OCI-LY3 (cell line): ENCODE data around the gene KIF6.
"Not testable (repeated sequence)": the region's sequence is repeated elsewhere in the genome, so short reads cannot be mapped to it uniquely, and the experiment has no call there.

Source experiments
- H2AFZ ChIP-seq: fragments of 200-600, 300-600 bp; shearing (Covaris generic); 2 replicates; pipeline ENCODE4 v1.6.0; 2014; ENCODE audit warnings: antibody characterized with exemption, low read depth, low read length
- H3K27ac ChIP-seq: fragments of 200-600, 300-600 bp; sonication (generic); 2 replicates; pipeline ENCODE4 v1.5.1; 2014; ENCODE audit warnings: mild to moderate bottlenecking, low read length, moderate library complexity, mixed read lengths
- H3K27me3 ChIP-seq: fragments of 200-600, 300-600 bp; sonication (generic); 2 replicates; pipeline ENCODE4 v1.6.1; 2014; ENCODE audit warnings: low read depth, low read length, mixed read lengths
- H3K36me3 ChIP-seq: fragments of 200-600, 300-600 bp; sonication (generic); replicated peaks from 2 replicates; pipeline ENCODE3; 2014; ENCODE audit warnings: low read depth, low read length, mixed read lengths
- H3K4me1 ChIP-seq: fragments of 300-600, 200-600 bp; sonication (generic); 2 replicates; pipeline ENCODE4 v1.6.1; 2014; ENCODE audit warnings: low read length, mixed read lengths
- H3K4me2 ChIP-seq: fragments of 200-600, 300-600 bp; sonication (generic); 2 replicates; pipeline ENCODE4 v1.6.1; 2014; ENCODE audit warnings: low read length, mixed read lengths
- H3K4me3 ChIP-seq: fragments of 300-600, 200-600 bp; sonication (generic); 2 replicates; pipeline ENCODE4 v1.5.1; 2014; ENCODE audit warnings: antibody characterized with exemption, mild to moderate bottlenecking, low read length, moderate library complexity
- H3K79me2 ChIP-seq: fragments of 300-600, 200-600 bp; shearing (Covaris generic); 2 replicates; pipeline ENCODE4 v1.6.1; 2014; ENCODE audit warnings: mild to moderate bottlenecking, low read length, mixed read lengths
- H3K9ac ChIP-seq: fragments of 300-600, 200-600 bp; shearing (Covaris generic); 2 replicates; pipeline ENCODE4 v1.6.0; 2014; ENCODE audit warnings: mild to moderate bottlenecking, low read length, moderate library complexity
- H3K9me3 ChIP-seq: fragments of 200-600, 300-600 bp; shearing (Covaris generic); 2 replicates; pipeline ENCODE4 v1.6.1; 2014; ENCODE audit warnings: low read length, mixed read lengths; ENCODE audit not compliant: insufficient read depth
- H4K20me1 ChIP-seq: fragments of 200-600, 300-600 bp; sonication (generic); 2 replicates; pipeline ENCODE4 v1.6.1; 2016; ENCODE audit warnings: low read length, mixed read lengths; ENCODE audit not compliant: insufficient read depth
- CTCF ChIP-seq: fragments of 200-600, 300-600 bp; sonication (generic); IDR thresholded peaks from 2 replicates; pipeline ENCODE4 v1.5.1; 2014; ENCODE audit warnings: antibody characterized with exemption, low read length, low read depth
- EZH2phosphoT487 ChIP-seq: fragments of 200-600 bp; shearing (Covaris generic); IDR thresholded peaks from 2 replicates; pipeline ENCODE4 v1.6.1; 2018; ENCODE audit warnings: antibody characterized with exemption, mixed run types, low read depth

The KIF6 gene

GRCh38 chr6:39484276-39484675, 240.9 kb downstream of the KIF6 start:
- H4K20me1 ChIP-seq, result no peaks in the 10 kb centered on the region
- H3K4me2 ChIP-seq, result no peak overlapping the region
- no peak overlapping the region for H3K9ac ChIP-seq
- no peaks in the 10 kb centered on the region for H3K79me2 ChIP-seq
- H3K27ac ChIP-seq, result no peak overlapping the region
- H2AFZ ChIP-seq, result no peak overlapping the region
- TF ChIP-seq EZH2phosphoT487 (no peak), CTCF (no peak)
- no peaks in the 10 kb centered on the region for H3K36me3 ChIP-seq
- no peaks in the 10 kb centered on the region for H3K27me3 ChIP-seq
- H3K4me3 ChIP-seq, result no peak overlapping the region
- H3K4me1 ChIP-seq, result no peaks in the 10 kb centered on the region
- no peaks in the 10 kb centered on the region for H3K9me3 ChIP-seq

GRCh38 chr6:39479819-39480218, 245.4 kb downstream of the KIF6 start:
- H4K20me1 ChIP-seq, H2AFZ ChIP-seq, H3K9me3 ChIP-seq, H3K4me1 ChIP-seq, H3K27ac ChIP-seq, H3K9ac ChIP-seq, H3K4me2 ChIP-seq, H3K79me2 ChIP-seq, H3K4me3 ChIP-seq, H3K27me3 ChIP-seq, H3K36me3 ChIP-seq: not testable (repeated sequence)

- no peaks in the 10 kb centered on the region for H3K79me2 ChIP-seq
- peaks cover 19% of the 10 kb centered on the region for H3K4me1 ChIP-seq
- no peak overlapping the region for H3K4me2 ChIP-seq
- no peaks in the 10 kb centered on the region for H3K36me3 ChIP-seq
- H3K27ac ChIP-seq, result no peak overlapping the region
- H3K9me3 ChIP-seq, result no peaks in the 10 kb centered on the region
- no peak overlapping the region for H3K4me3 ChIP-seq
- TF ChIP-seq EZH2phosphoT487, result no peak
- no peak for TF ChIP-seq CTCF
- no peak overlapping the region for H2AFZ ChIP-seq
- no peaks in the 10 kb centered on the region for H4K20me1 ChIP-seq
- no peaks in the 10 kb centered on the region for H3K27me3 ChIP-seq
- no peak overlapping the region for H3K9ac ChIP-seq
Measured at GRCh38 chr6:39476670-39477069, 248.5 kb downstream of the KIF6 start.

GRCh38 chr6:39476151-39476550, 249.1 kb downstream of the KIF6 start:
- Histone ChIP-seq H3K79me2 (no peaks in the 10 kb centered on the region), H3K4me3 (no peak overlapping the region), H2AFZ (no peak overlapping the region), H3K4me2 (no peak overlapping the region), H3K4me1 (peaks cover 22% of the 10 kb centered on the region), H3K36me3 (no peaks in the 10 kb centered on the region), H4K20me1 (no peaks in the 10 kb centered on the region), H3K27me3 (no peaks in the 10 kb centered on the region), H3K9me3 (no peaks in the 10 kb centered on the region), H3K9ac (no peak overlapping the region), H3K27ac (no peak overlapping the region)
- TF ChIP-seq EZH2phosphoT487 (no peak), CTCF (no peak)
